ENCODE measurements around the gene DPM3.

Gene DPM3

DNA sequence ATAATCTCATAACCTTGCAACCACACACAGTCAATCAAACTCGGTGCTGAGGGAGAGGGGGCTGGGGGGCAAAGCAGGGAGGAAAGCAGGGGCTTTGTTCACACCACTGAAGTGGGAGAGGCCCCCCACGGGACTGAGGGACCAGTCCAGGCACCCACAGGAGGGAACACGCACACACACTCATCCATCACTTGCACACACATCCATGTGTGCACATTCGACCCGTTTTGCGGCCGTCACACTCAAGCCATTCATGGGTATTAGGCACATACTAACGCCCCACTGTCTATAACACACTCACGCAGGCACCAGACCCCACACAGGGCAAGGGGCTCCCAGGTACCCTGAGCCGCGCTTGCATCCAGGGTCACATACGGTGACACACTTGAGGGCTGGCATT is 47.7 kb downstream of the DPM3 start:
- Histone ChIP-seq H3K4me1 (ENCODE audit: control insufficient read depth, insufficient read depth, low read length) (peaks cover 4% of the 10 kb centered on the region), H3K27ac (ENCODE audit: extremely low read depth, low read depth, low read length) (no peak overlapping the region), H3K36me3 (ENCODE audit: control insufficient read depth in 2 of 2, insufficient read depth in 1 of 2, low read length in 2 of 2) (no peaks in the 10 kb centered on the region), H3K9me3 (ENCODE audit: control insufficient read depth, insufficient read depth, low read depth, low read length) (no peaks in the 10 kb centered on the region), H3K4me3 (ENCODE audit: low read depth, low read length) (no peak overlapping the region)
- TF ChIP-seq ZNF18 (tag by site-specific recombination; IDR thresholded peaks at IDR 0.05) = no peak
- 0 out of 2 replicates have a peak, but pooled peaks have one; percentile 15 for TF ChIP-seq SCRT2 (tag by site-specific recombination; IDR thresholded peaks at IDR 0.05)
- TF ChIP-seq ZNF560 (tag by site-specific recombination; IDR thresholded peaks at IDR 0.05; ENCODE audit: borderline replicate concordance) = no peak
- ChIA-PET POLR2A (interaction anchor here (2.0 kb wide), 1 partner anchor 80 kb away, joined by 14 read pairs; the partner anchor contains the start of genes KRTCAP2 and TRIM46), CTCF (interaction anchor here (0.7 to 13.8 kb wide), 8 partner anchors 20 to 101 kb away, joined by 3 to 439 read pairs (median 20); partner anchors contain the start of genes EFNA1, KRTCAP2, SLC50A1 and TRIM46)

DNA sequence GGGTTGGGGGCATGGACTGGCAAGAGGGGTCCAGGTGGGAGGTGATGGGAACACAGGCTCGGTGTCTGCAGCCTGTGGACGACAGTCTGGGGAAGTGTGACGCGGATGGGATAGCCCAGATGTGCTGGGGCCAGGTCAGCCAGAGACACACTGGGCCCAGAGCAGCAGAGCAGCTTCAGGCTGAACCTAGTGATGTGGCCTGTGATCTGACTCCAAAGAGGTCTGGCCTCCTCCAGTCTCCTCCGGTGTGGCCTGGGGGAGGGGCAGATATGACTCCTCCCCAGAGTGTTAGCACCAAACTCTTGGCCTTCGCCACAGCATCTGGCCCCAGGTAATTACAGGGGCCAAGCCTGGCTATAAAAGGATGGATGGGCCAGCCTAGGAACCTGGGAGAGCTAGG is 48.2 kb downstream of the DPM3 start:
- Histone ChIP-seq H3K9me3 (ENCODE audit: control insufficient read depth, insufficient read depth, low read depth, low read length) (no peaks in the 10 kb centered on the region), H3K4me1 (ENCODE audit: control insufficient read depth, insufficient read depth, low read length) (peaks cover 7% of the 10 kb centered on the region), H3K4me3 (ENCODE audit: low read depth, low read length) (no peak overlapping the region), H3K36me3 (ENCODE audit: control insufficient read depth in 2 of 2, insufficient read depth in 1 of 2, low read length in 2 of 2) (no peaks in the 10 kb centered on the region), H3K27ac (ENCODE audit: extremely low read depth, low read depth, low read length) (no peak overlapping the region)
- POLR2A ChIA-PET = interaction anchor here (0.9 to 2.0 kb wide), 6 partner anchors 34 to 81 kb away, joined by 3 to 17 read pairs (median 6); partner anchors contain the start of genes DPM3, EFNA1, KRTCAP2 and TRIM46
- TF ChIP-seq HIC1 (tag by site-specific recombination; IDR thresholded peaks at IDR 0.05) (0 out of 2 replicates have a peak, but pooled peaks have one; percentile 12), ZNF660 (tag by site-specific recombination; IDR thresholded peaks at IDR 0.05) (no peak)
- TF ChIP-seq, protein P1, sequence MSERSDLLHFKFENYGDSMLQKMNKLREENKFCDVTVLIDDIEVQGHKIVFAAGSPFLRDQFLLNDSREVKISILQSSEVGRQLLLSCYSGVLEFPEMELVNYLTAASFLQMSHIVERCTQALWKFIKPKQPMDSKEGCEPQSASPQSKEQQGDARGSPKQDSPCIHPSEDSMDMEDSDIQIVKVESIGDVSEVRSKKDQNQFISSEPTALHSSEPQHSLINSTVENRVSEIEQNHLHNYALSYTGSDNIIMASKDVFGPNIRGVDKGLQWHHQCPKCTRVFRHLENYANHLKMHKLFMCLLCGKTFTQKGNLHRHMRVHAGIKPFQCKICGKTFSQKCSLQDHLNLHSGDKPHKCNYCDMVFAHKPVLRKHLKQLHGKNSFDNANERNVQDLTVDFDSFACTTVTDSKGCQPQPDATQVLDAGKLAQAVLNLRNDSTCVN (tag by site-specific recombination; optimal IDR thresholded peaks at IDR 0.05) = peak; percentile 11
- CTCF ChIA-PET = interaction anchor here (0.6 to 13.8 kb wide), 29 partner anchors 10 to 644 kb away, joined by 3 to 439 read pairs (median 6); partner anchors contain the start of genes EFNA1, EFNA3, KRTCAP2 and SLC50A1

- Histone ChIP-seq H3K4me1 (ENCODE audit: control insufficient read depth, insufficient read depth, low read length) (peaks cover 11% of the 10 kb centered on the region), H3K27ac (ENCODE audit: extremely low read depth, low read depth, low read length) (no peak overlapping the region), H3K9me3 (ENCODE audit: control insufficient read depth, insufficient read depth, low read depth, low read length) (no peaks in the 10 kb centered on the region), H3K4me3 (ENCODE audit: low read depth, low read length) (no peak overlapping the region), H3K36me3 (ENCODE audit: control insufficient read depth in 2 of 2, insufficient read depth in 1 of 2, low read length in 2 of 2) (no peaks in the 10 kb centered on the region)
- ChIA-PET POLR2A (interaction anchor here (0.5 to 2.0 kb wide), 9 partner anchors 16 to 82 kb away, joined by 3 to 17 read pairs (median 5); partner anchors contain the start of genes DPM3, EFNA1, KRTCAP2 and TRIM46), CTCF (interaction anchor here (0.5 to 13.8 kb wide), 45 partner anchors 9 to 701 kb away, joined by 3 to 439 read pairs (median 5); partner anchors contain the start of genes EFNA1, EFNA3, KRTCAP2 and SLC50A1)
- TF ChIP-seq ZBTB17 (tag by site-specific recombination; IDR thresholded peaks at IDR 0.05) = no peak
- TF ChIP-seq OVOL3 (tag by site-specific recombination; IDR thresholded peaks at IDR 0.05) = no peak
- TF ChIP-seq ZBTB8A (tag by site-specific recombination; IDR thresholded peaks at IDR 0.05) = peak; percentile 43; the same call in 1 of the 2 replicates
- no peak for TF ChIP-seq GFI1B (tag by site-specific recombination; IDR thresholded peaks at IDR 0.05)
- TF ChIP-seq ZNF404 (tag by site-specific recombination; IDR thresholded peaks at IDR 0.05) = no peak
- TF ChIP-seq, protein P2, sequence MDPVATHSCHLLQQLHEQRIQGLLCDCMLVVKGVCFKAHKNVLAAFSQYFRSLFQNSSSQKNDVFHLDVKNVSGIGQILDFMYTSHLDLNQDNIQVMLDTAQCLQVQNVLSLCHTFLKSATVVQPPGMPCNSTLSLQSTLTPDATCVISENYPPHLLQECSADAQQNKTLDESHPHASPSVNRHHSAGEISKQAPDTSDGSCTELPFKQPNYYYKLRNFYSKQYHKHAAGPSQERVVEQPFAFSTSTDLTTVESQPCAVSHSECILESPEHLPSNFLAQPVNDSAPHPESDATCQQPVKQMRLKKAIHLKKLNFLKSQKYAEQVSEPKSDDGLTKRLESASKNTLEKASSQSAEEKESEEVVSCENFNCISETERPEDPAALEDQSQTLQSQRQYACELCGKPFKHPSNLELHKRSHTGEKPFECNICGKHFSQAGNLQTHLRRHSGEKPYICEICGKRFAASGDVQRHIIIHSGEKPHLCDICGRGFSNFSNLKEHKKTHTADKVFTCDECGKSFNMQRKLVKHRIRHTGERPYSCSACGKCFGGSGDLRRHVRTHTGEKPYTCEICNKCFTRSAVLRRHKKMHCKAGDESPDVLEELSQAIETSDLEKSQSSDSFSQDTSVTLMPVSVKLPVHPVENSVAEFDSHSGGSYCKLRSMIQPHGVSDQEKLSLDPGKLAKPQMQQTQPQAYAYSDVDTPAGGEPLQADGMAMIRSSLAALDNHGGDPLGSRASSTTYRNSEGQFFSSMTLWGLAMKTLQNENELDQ (tag by site-specific recombination; IDR thresholded peaks at IDR 0.05; ENCODE audit: low read depth) = no peak
- no peak for TF ChIP-seq ZNF37A (tag by site-specific recombination; IDR thresholded peaks at IDR 0.05)
- TF ChIP-seq ZNF610 (tag by site-specific recombination; IDR thresholded peaks at IDR 0.05; ENCODE audit: borderline replicate concordance) = 0 out of 2 replicates have a peak, but pooled peaks have one; percentile 27
- no peak for TF ChIP-seq ZNF148 (tag by site-specific recombination; IDR thresholded peaks at IDR 0.05; ENCODE audit: borderline replicate concordance)
- no peak for TF ChIP-seq ZNF112 (tag by site-specific recombination; IDR thresholded peaks at IDR 0.05)
- no peak for TF ChIP-seq ZNF426 (tag by site-specific recombination; IDR thresholded peaks at IDR 0.05)
- TF ChIP-seq ZFHX2 (tag by site-specific recombination; conservative IDR thresholded peaks at IDR 0.05) = no peak
Measured at GRCh38 chr1:155091071-155092051, 49.0 kb downstream of the DPM3 start.
